BJ (cell line): ENCODE measurements around the gene HNMT. TPM values are rescaled to one million over a fixed set of nuclear protein-coding genes. Genes with fewer than 3 reads are reported as not detected.
"Not testable (repeated sequence)": the region's sequence is repeated elsewhere in the genome, so short reads cannot be mapped to it uniquely, and the experiment has no call there.

Experiments
- CTCF ChIA-PET: fragments of 350-600 bp; formaldehyde crosslinking; extraction: SDS; loops from one replicate; lab custom pipeline; 2021; ENCODE audit warnings: antibody characterized with exemption, inconsistent platforms; lab: Yijun Ruan, JAX
- POLR2A ChIA-PET: fragments of 300-600 bp; sonication (Branson Sonifier 250); formaldehyde crosslinking; extraction: SDS; loops from one replicate; lab custom pipeline; 2021; ENCODE audit warnings: antibody characterized with exemption; lab: Charles Lee
- DNase-seq: peaks from one replicate; pipeline ENCODE4 v3.0.0-alpha.2; 2011; ENCODE audit warnings: low read depth
- H3K27me3 ChIP-seq: 2 replicates; pipeline ENCODE4 v1.6.0; 2011; ENCODE audit warnings: low read length; ENCODE audit not compliant: control insufficient read depth, insufficient read depth
- H3K36me3 ChIP-seq: 2 replicates; pipeline ENCODE4 v1.5.1; 2011; ENCODE audit warnings: low read length; ENCODE audit not compliant: control insufficient read depth, insufficient read depth
- H3K4me3 ChIP-seq: 2 replicates; pipeline ENCODE4 v1.5.1; 2011; ENCODE audit warnings: low read depth, mild to moderate bottlenecking, control low read depth, low read length
- polyA plus RNA-seq: library from polyadenylated mRNA; depleted of rRNA; stranded (reverse); fragments of >200 nt; gene quantifications from 2 replicates; pipeline ENCODE4 v1.2.3, GENCODE V29; 2011
- TF ChIP-seq, protein P1 (sequence below): IDR thresholded peaks from 2 replicates; pipeline ENCODE4 v1.5.1; 2011; ENCODE audit warnings: low read depth, mild to moderate bottlenecking, control low read depth, inconsistent platforms, low read length, moderate library complexity; ENCODE audit not compliant: insufficient read depth

Gene HNMT
- polyA plus RNA-seq, 1 experiment = 7.7 TPM

DNA sequence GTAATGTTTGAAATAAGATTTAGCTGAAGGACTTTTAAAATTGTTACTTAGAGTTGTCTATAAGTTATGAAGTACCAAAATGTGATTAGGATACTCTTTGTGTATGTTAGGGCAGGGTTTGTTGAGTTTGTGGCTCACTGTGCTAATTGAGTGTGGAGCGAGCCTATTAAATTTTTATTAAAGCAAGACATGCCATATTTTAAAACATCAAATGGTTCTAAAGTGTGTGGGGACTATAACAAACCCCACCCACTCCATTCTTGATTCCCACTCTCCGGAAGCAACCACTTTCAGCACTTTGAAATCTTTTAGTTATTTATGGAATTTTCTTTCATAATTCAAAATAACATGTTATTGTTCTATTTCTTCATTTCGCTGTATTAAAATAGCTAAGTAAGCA lies 1.8 kb downstream of the HNMT start:
- no peaks in the 10 kb centered on the region for H3K27me3 ChIP-seq
- ChIA-PET CTCF (interaction anchor here (3.6 kb wide), 1 partner anchor 124 kb away, joined by 11 read pairs; no protein-coding TSS in a partner anchor), POLR2A (no interaction called here)
- TF ChIP-seq, protein P1, sequence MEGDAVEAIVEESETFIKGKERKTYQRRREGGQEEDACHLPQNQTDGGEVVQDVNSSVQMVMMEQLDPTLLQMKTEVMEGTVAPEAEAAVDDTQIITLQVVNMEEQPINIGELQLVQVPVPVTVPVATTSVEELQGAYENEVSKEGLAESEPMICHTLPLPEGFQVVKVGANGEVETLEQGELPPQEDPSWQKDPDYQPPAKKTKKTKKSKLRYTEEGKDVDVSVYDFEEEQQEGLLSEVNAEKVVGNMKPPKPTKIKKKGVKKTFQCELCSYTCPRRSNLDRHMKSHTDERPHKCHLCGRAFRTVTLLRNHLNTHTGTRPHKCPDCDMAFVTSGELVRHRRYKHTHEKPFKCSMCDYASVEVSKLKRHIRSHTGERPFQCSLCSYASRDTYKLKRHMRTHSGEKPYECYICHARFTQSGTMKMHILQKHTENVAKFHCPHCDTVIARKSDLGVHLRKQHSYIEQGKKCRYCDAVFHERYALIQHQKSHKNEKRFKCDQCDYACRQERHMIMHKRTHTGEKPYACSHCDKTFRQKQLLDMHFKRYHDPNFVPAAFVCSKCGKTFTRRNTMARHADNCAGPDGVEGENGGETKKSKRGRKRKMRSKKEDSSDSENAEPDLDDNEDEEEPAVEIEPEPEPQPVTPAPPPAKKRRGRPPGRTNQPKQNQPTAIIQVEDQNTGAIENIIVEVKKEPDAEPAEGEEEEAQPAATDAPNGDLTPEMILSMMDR = no peak
- no peak overlapping the region for H3K4me3 ChIP-seq
- DNase-seq = no peak
- H3K36me3 ChIP-seq = no peaks in the 10 kb centered on the region

DNA sequence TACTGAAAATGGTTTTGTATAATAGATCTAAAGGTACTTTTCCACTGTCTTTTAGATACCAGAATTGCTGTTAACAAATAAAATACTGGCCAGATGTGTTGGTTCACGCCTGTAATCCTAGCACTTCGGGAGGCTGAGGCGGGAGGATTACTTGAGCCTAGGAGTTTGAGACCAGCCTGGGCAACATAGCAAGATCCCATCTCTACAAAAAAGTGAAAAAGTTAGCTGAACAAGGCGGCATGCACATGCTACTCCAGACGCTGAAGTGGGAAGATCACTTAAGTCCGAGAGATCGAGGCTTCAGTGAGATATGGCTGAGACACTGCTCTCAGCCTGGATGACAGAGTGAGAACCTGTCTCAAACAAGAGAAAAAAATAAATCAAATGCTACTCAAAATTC lies 2.8 kb downstream of the HNMT start:
- CTCF ChIA-PET = interaction anchor here (0.7 kb wide), 1 partner anchor 408 kb away, joined by 3 read pairs; no protein-coding TSS in a partner anchor
- no peak for DNase-seq

DNA sequence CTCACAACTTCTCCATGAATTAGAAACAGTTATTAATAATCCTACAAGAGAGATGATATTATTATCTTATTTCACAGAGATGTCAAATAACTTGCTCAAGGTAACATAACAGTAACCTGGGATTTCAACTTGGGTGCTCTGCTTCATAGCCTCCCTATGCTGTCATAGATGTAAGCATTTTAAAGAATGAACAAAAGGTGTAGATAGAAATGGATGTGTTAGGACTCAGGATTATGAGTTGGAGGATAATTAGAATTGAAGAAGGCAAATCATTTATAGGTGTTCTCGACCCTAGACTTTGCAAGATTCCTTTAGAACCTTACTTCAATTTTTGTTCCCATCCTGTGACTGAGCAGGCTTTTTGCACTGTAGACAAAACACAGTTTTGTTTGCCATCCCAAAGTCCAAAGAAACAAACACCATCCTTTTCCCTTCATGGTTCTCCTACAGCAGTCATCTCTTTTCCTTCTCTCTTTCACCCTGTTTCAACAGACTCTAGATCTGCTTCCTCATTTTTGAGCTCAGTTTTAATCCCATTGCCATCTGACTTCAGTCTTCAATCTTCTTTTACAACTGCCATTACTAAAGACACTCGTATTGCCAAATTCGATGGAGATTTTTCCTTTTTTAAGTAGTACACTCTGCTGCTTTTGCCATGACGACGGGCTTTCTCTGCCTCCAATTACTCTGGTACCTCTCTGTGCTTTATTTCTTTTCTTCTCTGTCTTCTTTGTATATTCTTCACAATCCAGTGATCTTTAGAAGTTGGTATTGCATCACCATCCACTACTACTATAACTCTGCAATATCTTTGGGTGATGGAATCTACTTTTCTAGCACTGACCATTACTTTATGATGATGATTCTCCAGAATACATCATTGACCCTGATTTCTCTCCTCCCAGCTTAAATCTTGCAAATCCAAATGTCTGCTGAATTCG lies 4.5 kb downstream of the HNMT start:
- no peaks in the 10 kb centered on the region for H3K27me3 ChIP-seq
- no peaks in the 10 kb centered on the region for H3K36me3 ChIP-seq
- CTCF ChIA-PET = no interaction called here
- DNase-seq = no peak
- TF ChIP-seq, protein P1 = no peak
- POLR2A ChIA-PET = no interaction called here
- no peak overlapping the region for H3K4me3 ChIP-seq

More for the DNA sequence above, 2.8 kb downstream of the HNMT start:
- no peaks in the 10 kb centered on the region for H3K27me3 ChIP-seq
- H3K36me3 ChIP-seq = no peaks in the 10 kb centered on the region
- POLR2A ChIA-PET = no interaction called here
- TF ChIP-seq, protein P1 = no peak
- no peak overlapping the region for H3K4me3 ChIP-seq

DNA sequence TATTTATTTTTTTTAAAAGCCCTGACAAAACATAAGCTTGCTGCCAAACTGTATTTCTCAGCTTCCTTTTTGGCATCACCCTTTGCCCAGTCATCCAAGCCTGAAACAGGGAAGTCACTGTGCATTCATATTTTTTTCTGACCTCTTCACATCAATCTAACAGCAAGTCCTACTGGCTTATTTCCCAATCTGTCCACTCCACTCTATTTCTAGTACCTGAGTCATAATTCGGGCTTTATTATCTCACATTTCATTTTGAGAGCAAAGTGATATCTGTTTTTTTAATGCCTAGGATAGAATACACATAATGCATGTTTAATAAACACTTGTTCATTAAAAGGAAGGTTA lies 5.1 kb downstream of the HNMT start:
- H3K4me3 ChIP-seq = no peak overlapping the region
- H3K36me3 ChIP-seq = no peaks in the 10 kb centered on the region
- H3K27me3 ChIP-seq = no peaks in the 10 kb centered on the region
- peak; percentile 39 for DNase-seq
- TF ChIP-seq, protein P1 = no peak
- ChIA-PET POLR2A (no interaction called here), CTCF (no interaction called here)

DNA sequence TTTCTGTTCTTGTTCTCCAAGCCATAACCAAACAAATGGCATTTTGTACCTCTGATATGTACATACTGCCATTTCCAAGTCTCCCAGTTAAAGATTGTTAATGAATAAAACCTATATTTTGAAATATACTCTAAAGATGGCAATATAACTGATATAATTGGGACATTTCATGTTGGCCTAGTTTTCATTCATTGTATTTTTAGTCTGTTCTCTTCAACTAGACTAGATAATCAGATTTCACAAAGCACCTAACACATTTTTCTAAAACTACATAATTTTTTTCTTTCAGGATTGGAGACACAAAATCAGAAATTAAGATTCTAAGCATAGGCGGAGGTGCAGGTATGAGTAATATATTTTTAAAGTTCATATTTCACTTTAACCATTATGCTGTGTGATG lies 5.6 kb downstream of the HNMT start:
- Histone ChIP-seq H3K4me3 (no peak overlapping the region), H3K27me3 (no peaks in the 10 kb centered on the region), H3K36me3 (no peaks in the 10 kb centered on the region)
- TF ChIP-seq, protein P1 = no peak
- ChIA-PET CTCF (no interaction called here), POLR2A (no interaction called here)
- DNase-seq = no peak

DNA sequence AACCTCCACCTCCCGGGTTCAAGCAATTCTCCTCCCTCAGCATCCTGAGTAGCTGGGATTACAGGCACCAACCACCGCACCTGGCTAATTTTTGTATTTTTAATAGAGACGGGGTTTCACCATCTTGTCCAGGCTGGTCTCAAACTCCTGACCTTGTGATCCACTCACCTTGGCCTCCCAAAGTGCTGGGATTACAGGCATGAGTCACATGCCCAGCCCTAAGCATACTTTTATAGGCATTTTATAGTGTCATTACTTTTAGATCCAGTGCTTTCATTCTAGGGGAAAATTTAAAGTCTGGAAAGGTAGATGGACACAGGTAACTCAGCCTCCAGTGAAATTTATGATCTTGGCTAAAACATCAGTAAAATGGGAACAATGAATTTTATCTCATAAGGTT lies 7.0 kb downstream of the HNMT start:
- H3K4me3 ChIP-seq, H3K36me3 ChIP-seq, H3K27me3 ChIP-seq, CTCF ChIA-PET, POLR2A ChIA-PET, DNase-seq: not testable (repeated sequence)
